HG03378 (cell line): ENCODE measurements around the gene YWHAH.

Experiments
- ATAC-seq: cut with Tn5 transposase; IDR thresholded peaks from one replicate; pipeline ENCODE4 v1.9.1; 2021; ENCODE audit warnings: mild to moderate bottlenecking, moderate library complexity; ENCODE audit not compliant: unreplicated experiment

YWHAH gene

GRCh38 chr22:31922534-31922933, 21.8 kb upstream of the YWHAH start:
- no peak for ATAC-seq

DNA sequence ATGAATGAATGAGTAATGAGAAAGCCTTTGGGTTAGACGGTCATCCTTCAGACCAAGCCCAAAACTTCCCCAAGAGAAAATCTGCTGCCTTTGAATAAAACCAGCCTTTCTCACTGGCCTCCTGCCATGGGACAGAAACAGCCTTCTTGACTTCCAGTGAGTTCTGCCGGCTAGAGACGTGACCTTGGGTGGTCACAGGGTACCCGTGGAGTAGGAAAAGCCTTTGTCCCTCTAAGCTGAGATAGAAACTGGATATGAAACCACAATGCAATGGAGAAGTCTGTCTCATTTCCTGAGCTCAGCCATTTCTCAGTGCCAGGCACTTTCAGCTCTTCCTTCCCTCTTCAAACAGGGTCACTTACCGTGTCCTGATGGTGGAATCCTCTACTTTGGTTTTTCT, 21.2 kb upstream of the YWHAH start:
- no peak for ATAC-seq

- ATAC-seq: no peak
Observed at GRCh38 chr22:31923747-31924146, 20.6 kb upstream of the YWHAH start.

- ATAC-seq: no peak
Observed at GRCh38 chr22:31925056-31925455, 19.3 kb upstream of the YWHAH start.

- no peak for ATAC-seq
Observed at GRCh38 chr22:31926024-31926423, 18.3 kb upstream of the YWHAH start.

DNA sequence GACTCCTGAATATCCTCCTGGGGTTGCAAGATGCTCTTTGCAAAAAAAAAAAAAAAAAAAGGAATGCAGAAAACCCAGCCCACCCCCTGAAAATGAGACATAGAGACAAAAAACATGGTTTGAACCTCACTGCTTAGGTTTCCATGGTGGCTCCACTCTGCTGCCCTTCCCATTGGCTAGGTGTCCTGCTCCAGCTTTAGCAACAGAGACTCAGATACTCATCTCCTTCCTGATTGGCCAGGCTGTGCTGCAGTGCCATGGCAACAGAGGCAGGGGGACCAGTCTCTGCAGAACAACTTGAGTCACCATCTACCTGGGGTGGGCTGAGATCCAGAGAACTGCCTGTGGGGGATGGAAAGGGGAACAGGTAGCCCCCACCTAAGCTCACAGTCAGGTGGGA, 17.4 kb upstream of the YWHAH start:
- no peak for ATAC-seq

- no peak for ATAC-seq
Observed at GRCh38 chr22:31927562-31927961, 16.8 kb upstream of the YWHAH start.

DNA sequence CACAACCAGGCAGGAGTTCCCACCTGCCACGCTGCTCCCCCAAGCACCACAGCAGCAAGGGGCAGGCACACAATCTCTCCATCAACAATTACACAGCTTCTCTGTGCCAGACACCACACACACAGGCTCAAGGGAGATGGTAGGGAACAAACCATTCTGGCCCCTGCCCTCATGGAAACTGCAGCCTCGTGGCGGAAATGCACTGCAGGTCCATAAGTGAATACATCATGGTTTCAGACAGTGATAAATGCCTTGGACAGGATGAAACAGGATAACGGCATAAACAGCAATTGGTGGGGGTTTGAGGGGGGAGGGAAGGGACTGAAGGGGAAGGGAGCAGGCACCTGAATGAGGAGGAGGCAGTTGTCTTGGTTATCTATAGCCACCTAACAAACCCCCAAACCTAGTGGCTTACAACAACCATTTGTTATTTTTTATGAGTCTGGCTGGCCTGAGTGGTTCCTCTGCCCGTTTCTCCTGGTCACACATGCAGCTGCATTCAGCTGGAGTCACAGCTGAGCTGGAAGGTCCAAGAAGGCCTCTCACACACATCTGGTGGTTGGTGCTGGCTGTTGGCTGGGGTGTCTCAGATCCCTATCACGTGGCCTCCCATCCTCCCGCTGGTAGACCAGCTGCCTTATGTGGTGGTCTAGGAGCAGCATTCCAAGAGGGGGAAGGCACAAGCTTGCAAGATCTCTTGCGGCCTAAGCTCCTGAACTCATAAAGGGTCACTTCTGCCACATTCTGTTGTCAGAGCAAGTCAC, 15.0 kb upstream of the YWHAH start:
- ATAC-seq: no peak

- no peak for ATAC-seq
Observed at GRCh38 chr22:31932863-31933262, 11.5 kb upstream of the YWHAH start.

GRCh38 chr22:31933406-31933805, 10.9 kb upstream of the YWHAH start:
- ATAC-seq: no peak

DNA sequence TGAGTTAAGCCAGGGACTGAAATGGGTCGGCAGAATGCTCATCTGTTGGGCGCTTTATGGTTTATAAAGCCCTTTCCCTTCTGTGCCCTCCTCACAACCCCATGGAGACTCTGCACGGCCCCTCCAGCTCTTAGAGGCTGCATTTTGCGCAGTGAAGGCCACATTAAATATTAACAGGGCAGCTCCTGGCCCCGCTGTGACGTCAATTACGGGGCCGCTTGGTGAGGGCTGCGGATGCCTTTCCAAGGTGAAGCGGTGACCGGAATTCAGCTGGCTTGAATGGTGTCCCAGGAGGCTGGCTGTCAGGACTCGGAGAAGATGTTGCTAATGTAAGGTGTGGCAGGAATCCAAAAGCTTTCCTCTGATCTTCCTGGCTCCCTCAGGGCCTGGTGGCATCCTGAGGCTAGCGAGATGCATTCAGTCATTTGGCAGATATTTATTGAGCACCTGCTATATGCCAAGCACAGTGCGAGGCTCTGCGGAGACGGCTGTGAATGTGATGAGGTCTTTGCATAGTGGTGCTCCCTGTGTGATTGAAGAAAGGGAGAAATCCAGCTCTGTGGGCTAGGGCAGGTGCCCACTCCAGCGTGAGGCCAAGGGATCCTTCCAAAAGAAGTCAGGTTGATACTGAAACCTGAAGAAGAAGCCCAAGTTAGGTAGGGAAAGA, 10.4 kb upstream of the YWHAH start:
- ATAC-seq: no peak

DNA sequence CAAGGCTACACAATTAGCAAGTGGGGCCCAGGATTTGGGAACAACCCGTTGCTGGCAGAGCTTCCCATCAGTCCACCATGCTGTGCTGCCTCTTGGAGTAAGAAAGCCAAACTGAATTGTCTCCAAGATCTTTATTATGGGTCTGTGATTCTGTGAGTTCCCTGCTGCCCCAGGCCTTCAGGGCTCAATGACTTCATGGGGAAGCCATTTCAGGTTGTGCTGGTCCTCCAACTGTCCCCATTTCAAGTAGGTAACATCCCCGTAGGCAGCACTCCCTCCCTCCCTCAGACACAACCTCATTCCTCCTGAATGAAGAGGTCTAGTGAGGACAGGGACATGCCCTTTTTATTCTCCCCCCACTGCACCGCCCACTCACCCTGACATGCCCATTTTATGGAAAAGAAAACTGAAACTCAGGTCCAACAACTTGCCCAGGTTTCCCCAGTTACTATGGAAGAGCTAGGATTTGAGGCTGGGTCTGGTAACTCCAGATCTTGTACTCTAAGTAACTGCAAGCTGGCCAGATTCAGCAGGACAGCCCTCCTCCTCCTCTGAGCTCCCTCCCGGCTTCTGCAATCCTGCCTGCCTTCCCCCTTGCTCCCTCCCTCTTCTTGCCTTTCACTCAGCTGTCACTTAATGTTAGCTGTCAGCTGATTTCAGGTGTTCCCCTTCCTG, 8.2 kb upstream of the YWHAH start:
- no peak for ATAC-seq

DNA sequence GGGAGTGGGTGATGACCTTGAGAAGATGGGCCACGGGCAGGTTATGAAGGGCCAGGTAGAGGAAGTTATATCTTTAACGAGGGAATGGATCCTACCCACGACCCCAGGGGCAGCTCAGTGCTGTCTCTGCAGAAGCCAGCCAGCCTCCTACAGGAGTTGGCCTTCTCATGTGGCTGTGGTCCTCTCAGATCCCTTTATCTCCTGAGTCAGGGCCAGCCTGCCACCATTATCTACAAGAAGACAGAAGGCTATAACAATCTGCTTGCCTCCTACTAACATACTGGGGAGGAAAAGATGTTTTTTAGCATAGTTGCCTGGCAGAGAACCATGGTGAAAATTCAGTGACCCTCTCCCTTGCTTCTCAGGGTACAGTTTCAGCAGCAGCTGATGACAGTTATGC, 7.0 kb upstream of the YWHAH start:
- no peak for ATAC-seq

GRCh38 chr22:31938296-31938695, 6.0 kb upstream of the YWHAH start:
- ATAC-seq: no peak

- no peak for ATAC-seq
Observed at GRCh38 chr22:31940506-31940905, 3.8 kb upstream of the YWHAH start.

GRCh38 chr22:31942091-31942490, 2.2 kb upstream of the YWHAH start:
- ATAC-seq: no peak

DNA sequence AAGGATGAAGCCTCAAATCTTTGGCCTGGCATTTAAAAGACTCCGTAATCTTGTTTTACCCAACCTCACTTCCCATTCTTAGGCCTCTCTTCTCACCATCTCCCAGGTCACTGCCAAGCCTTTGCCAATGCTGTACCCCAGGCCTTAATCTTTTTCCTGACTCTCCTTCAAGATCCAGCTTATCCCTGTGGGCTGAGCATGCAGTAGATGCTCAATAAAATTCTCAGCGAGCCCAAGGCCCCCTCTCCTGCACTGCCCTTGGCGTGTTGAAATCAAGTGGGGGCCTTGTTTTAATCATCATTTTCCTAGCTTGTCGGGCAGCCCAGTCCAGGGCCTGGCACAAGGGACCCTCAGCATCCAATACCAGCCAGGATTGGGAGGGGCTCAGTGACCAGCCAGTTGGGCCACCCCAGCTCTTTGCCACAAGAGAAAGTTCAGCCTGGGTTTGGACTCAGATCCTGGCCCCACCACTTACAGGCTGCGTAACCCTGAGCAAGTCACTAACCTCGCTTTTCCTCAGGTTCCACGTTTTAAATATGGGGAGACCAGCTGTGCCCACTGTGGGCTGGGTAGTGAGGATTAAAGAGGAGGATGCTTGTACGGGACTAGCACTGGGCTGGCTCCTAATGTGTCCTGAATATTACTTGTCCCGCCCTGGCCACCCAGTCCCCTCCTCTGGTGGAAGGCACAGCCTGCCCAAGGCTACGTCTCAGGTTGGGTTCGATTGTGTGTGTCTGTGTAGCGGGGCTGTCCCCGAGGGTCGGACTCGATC, 943 bp upstream of the YWHAH start:
- no peak for ATAC-seq

DNA sequence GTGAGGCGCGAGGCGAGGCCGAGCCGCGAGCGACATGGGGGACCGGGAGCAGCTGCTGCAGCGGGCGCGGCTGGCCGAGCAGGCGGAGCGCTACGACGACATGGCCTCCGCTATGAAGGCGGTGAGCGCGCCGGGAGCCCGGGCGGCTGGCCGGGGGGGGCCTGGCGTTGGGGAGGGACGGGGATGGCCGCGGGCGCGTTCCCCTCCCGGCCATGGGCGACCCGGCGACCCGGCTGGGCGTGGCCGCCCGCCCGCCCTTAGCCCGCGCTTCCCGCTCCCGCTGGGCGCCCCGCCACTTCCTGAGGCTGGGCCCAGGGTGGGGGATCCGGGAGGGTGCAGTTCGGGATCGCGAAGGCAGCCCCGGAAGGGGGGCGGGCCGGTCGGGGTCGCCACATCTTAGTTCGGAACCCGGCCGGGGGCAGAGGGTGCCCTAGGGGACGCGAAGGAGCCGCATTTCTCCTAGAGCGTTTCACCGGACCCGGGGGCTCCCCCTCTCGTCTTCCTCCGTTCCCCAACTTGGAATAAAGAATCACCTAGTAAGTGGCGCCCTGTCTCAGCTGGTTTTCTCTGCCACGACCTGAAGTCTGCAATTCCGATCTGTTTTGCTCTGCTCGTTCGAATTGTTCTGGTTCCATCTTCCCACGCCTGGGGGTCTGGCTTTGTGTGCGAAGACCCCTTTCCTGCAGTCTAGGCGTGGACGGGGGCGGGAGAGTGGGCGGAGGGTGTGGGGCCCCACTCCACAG, 536 bp downstream of the YWHAH start:
- no peak for ATAC-seq

GRCh38 chr22:31945443-31945855, 1.1 kb downstream of the YWHAH start:
- ATAC-seq: no peak

DNA sequence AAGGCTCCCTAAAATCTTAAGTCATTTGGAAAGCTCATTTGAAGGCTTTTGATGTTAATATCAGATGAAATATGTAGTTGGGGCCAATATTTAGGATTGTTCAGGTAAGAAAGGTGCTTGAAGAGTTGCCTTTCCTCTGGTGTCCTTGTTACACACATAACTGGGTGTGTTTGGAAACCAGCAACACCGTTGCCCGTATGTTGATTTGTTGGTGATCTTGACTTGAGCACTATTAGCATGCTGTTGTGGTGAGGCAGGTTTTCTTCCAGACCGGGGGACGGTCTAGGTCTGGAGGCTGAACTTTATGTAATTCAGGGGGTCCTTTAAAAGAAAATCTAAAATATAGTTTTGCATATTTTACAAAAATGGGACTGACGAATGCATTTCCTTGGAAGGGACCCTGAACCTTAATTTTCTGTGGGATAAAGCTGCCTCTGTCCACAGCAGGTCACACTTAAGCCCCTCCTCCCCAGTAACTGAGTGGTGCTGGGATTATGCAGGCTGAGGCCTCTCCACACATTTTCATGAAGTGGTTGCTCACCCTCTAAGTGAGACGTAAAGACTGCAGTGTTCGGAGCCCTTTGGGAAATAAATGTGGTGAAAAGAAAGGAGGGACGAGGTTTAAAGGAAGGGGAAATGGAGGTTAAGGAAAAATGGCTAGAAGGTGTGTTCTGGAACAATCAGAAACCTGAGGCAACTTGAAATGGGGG, 1.8 kb downstream of the YWHAH start:
- no peak for ATAC-seq
